ENCODE results near the gene SCUBE3.

DNA sequence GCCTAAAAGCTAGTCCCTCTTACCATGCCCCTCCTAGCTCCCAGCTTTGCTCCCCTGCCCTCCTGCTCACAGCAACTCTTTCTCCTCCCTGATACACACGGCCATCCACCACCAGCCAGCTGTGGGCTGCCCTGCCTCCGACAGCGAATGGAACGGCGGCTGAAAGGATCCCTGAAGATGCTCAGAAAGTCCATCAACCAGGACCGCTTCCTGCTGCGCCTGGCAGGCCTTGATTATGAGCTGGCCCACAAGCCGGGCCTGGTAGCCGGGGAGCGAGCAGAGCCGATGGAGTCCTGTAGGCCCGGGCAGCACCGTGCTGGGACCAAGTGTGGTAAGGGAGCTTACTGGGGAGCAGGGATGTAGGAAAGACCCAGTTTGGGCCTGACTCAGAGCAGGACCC is 29.1 kb downstream of the SCUBE3 start:
- TF ChIP-seq CTCF (IDR thresholded peaks at IDR 0.05) (no peak), EZH2 (IDR thresholded peaks at IDR 0.05; ENCODE audit: borderline replicate concordance, insufficient read depth, low read depth, low read length, poor library complexity, severe bottlenecking) (no peak)

Data from B cell (primary cell).